Chondrocyte (in vitro differentiated cells): ENCODE measurements around the gene PLXDC2. TPM values are rescaled to one million over a fixed set of nuclear protein-coding genes. Genes with fewer than 3 reads are reported as not detected.

Experiments used
- DNase-seq: peaks from one replicate; pipeline ENCODE4 v3.0.0; 2021; ENCODE audit warnings: mixed read lengths, low spot score
- H3K27ac Mint-ChIP-seq: one replicate; pipeline ENCODE4 v1.8.0; 2021; ENCODE audit warnings: mild to moderate bottlenecking, moderate library complexity, mixed read lengths; ENCODE audit not compliant: unreplicated experiment
- H3K27me3 Mint-ChIP-seq: 2 replicates; pipeline ENCODE4 v1.8.0; 2021; ENCODE audit warnings: low read depth, mixed read lengths
- H3K36me3 Mint-ChIP-seq: 2 replicates; pipeline ENCODE4 v1.8.0; 2021; ENCODE audit warnings: low read depth, mixed read lengths
- H3K4me1 Mint-ChIP-seq: 2 replicates; pipeline ENCODE4 v1.8.0; 2021; ENCODE audit warnings: low read depth, mild to moderate bottlenecking, mixed read lengths
- H3K4me3 Mint-ChIP-seq: one replicate; pipeline ENCODE4 v1.8.0; 2021; ENCODE audit warnings: mild to moderate bottlenecking, moderate library complexity, mixed read lengths; ENCODE audit not compliant: unreplicated experiment
- H3K9me3 Mint-ChIP-seq: 2 replicates; pipeline ENCODE4 v1.8.0; 2021; ENCODE audit warnings: low read depth, mixed read lengths
- CTCF ChIP-seq: fragments of 200-600 bp; sonication (generic); IDR thresholded peaks from 2 replicates; pipeline ENCODE4 v1.5.0; 2021; ENCODE audit warnings: antibody characterized with exemption, mild to moderate bottlenecking, moderate library complexity
- total RNA-seq: library from RNA; stranded (reverse); gene quantifications from 3 replicates; pipeline ENCODE4 v1.2.1, GENCODE V29; 2021

Gene PLXDC2
- total RNA-seq, 1 donor from 2014 or later, result 88.5 TPM

DNA sequence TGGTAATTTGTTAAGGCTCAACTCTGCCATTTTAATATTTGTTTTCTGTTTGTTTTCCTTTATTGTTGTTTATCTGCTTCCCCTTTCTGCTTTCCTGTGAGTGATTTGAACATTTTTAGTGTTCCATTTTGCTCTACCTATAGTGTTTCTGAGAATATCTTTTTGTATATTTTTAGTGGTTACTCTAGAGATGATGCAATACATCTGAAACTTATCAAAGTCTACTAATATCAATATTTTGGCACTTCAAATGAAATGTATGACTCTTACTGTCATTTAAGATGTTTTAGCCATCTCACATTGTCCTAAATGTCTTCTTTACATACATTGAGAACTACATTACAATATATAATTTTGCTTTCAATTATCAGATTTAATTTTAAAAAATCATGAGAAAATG, 98.9 kb downstream of the PLXDC2 start:
- H3K9me3 Mint-ChIP-seq, result peaks cover 13% of the 10 kb centered on the region
- no peaks in the 10 kb centered on the region for H3K27me3 Mint-ChIP-seq
- H3K4me3 Mint-ChIP-seq, result no peak overlapping the region
- no peak for DNase-seq
- H3K4me1 Mint-ChIP-seq, result peaks cover 67% of the 10 kb centered on the region
- no peak for TF ChIP-seq CTCF
- H3K27ac Mint-ChIP-seq, result no peak overlapping the region
- H3K36me3 Mint-ChIP-seq, result peaks cover 6% of the 10 kb centered on the region

DNA sequence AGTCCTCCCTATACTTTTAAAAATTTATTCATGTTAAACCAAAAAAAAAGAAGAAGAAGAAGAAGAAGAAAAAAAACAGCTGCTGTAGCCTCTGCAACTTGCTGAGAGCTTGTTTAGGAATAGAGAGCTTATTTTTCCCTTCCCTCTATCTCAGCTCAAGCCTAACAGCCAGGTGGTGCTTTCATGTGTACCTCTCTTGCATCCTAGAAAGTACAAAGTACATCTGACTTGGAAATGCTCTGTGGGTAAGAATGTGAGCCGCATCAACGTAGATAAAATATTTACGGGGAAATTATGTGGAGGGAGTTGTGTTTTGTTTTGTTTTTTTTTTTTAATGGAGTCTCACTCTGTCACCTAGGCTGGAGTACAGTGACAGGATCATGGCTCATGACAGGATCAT, 99.6 kb downstream of the PLXDC2 start:
- no peak for TF ChIP-seq CTCF
- no peaks in the 10 kb centered on the region for H3K27me3 Mint-ChIP-seq
- H3K4me1 Mint-ChIP-seq, result peaks cover 69% of the 10 kb centered on the region
- H3K4me3 Mint-ChIP-seq, result no peak overlapping the region
- DNase-seq, result no peak
- H3K9me3 Mint-ChIP-seq, result peaks cover 13% of the 10 kb centered on the region
- peaks cover 6% of the 10 kb centered on the region for H3K36me3 Mint-ChIP-seq
- H3K27ac Mint-ChIP-seq, result no peak overlapping the region

DNA sequence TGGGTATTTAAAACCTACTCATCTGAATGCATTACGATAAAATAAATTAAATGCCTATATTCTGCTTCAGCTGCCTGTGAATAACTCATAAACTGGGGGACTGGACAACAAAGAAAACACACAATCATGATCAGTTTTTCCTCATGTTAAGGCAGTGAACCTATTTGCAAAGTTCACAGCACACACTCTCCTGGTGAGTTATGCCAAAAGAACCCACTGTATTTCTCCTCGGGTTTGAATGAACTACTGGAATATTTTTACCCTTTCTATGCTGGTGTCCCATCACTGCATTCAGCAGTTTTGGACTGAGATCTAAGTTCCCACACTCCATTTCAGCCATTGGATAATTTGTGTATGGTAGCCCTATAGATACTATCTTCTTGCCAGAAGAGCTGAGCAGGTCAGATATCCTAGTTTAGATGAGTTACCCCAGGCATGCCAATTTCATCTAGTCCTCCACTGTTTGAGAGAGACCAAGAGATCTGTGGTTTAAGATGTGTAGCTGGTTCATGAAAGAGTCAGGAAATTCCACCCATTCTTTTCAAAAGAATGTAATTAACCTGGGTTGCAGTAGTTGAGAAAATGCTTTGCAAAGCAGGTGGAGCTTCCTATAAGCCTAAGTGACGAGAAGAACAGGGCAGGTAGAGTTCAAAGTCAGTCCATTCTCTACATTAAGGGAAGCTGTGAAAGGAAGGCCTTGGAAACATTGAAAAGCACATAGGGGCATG, 101.7 kb downstream of the PLXDC2 start:
- peaks cover 6% of the 10 kb centered on the region for H3K36me3 Mint-ChIP-seq
- H3K27ac Mint-ChIP-seq, result peak overlapping the region; percentile 13
- no peak overlapping the region for H3K4me3 Mint-ChIP-seq
- H3K4me1 Mint-ChIP-seq, result peaks cover 69% of the 10 kb centered on the region
- peaks cover 13% of the 10 kb centered on the region for H3K9me3 Mint-ChIP-seq
- H3K27me3 Mint-ChIP-seq, result no peaks in the 10 kb centered on the region
- TF ChIP-seq CTCF, result no peak
- no peak for DNase-seq

- TF ChIP-seq CTCF, result no peak
- Mint-ChIP-seq H3K36me3 (peaks cover 6% of the 10 kb centered on the region), H3K27ac (peak overlapping the region; percentile 13), H3K27me3 (no peaks in the 10 kb centered on the region), H3K4me3 (no peak overlapping the region), H3K9me3 (peaks cover 13% of the 10 kb centered on the region), H3K4me1 (peaks cover 71% of the 10 kb centered on the region)
- no peak for DNase-seq
Observed at GRCh38 chr10:19918794-19919193, 102.6 kb downstream of the PLXDC2 start.

- peaks cover 4% of the 10 kb centered on the region for H3K36me3 Mint-ChIP-seq
- no peak for TF ChIP-seq CTCF
- no peaks in the 10 kb centered on the region for H3K27me3 Mint-ChIP-seq
- no peak for DNase-seq
- H3K27ac Mint-ChIP-seq, result peak overlapping the region; percentile 76
- H3K9me3 Mint-ChIP-seq, result peaks cover 10% of the 10 kb centered on the region
- peaks cover 79% of the 10 kb centered on the region for H3K4me1 Mint-ChIP-seq
- no peak overlapping the region for H3K4me3 Mint-ChIP-seq
Observed at GRCh38 chr10:19919671-19920070, 103.4 kb downstream of the PLXDC2 start.
